GM12873 (cell line): ENCODE data around the gene FSD1L.

Experiments used
- TF ChIP-seq, protein P1 (sequence below): IDR thresholded peaks from 2 replicates; pipeline ENCODE4 v1.5.1; 2012; ENCODE audit warnings: low read depth, mild to moderate bottlenecking, moderate library complexity, low read length, control low read depth; ENCODE audit not compliant: insufficient read depth; ENCODE audit errors: missing control alignments

FSD1L gene

GRCh38 chr9:105438141-105438806 is 9.6 kb upstream of the FSD1L start:
- TF ChIP-seq, protein P1, sequence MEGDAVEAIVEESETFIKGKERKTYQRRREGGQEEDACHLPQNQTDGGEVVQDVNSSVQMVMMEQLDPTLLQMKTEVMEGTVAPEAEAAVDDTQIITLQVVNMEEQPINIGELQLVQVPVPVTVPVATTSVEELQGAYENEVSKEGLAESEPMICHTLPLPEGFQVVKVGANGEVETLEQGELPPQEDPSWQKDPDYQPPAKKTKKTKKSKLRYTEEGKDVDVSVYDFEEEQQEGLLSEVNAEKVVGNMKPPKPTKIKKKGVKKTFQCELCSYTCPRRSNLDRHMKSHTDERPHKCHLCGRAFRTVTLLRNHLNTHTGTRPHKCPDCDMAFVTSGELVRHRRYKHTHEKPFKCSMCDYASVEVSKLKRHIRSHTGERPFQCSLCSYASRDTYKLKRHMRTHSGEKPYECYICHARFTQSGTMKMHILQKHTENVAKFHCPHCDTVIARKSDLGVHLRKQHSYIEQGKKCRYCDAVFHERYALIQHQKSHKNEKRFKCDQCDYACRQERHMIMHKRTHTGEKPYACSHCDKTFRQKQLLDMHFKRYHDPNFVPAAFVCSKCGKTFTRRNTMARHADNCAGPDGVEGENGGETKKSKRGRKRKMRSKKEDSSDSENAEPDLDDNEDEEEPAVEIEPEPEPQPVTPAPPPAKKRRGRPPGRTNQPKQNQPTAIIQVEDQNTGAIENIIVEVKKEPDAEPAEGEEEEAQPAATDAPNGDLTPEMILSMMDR = no peak

DNA sequence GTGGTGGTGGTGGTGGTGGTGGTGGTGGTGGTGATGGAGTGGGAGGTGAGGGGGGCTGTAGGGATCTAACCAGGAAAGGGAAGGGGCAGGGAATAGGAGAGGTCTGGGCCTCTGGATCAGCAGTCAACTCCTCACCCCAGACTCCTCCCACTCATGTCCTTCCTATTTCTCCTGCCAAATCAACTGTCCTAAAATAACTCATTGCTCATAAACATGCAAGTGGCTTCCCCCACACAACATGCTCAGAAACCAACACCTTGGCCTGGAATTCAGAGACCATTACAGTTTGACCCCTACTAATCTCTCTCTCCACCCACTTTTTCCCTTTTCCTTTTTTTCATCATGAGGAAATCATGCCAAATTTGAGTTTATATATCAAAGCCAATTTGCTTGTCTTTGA is 8.4 kb upstream of the FSD1L start:
- TF ChIP-seq, protein P1 = no peak

DNA sequence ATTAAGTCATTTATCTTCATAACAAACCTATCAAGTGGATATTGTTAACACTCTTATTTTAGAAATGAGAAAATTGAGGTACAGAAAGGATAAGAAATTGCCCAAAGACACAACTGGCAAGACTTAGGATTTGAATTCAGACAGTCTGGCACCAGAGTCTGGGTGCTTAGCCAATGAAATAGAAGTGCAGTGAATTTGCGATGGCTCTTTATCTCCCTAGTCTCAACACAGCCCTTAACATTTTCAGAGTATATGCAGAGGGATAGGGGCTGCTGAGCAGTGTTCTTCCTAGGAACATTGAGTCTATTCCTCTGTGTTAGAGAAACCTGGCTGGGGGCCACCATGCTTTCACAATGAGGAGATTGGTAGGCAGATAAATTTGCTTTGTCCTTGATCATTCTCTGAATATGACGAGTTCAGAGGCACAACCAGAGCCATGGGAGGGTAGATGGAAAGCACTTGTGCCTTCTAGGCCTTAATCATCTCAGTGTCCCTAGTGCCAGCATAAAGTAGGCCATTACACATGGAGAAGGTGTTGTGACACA is 6.1 kb upstream of the FSD1L start:
- TF ChIP-seq, protein P1 = no peak

DNA sequence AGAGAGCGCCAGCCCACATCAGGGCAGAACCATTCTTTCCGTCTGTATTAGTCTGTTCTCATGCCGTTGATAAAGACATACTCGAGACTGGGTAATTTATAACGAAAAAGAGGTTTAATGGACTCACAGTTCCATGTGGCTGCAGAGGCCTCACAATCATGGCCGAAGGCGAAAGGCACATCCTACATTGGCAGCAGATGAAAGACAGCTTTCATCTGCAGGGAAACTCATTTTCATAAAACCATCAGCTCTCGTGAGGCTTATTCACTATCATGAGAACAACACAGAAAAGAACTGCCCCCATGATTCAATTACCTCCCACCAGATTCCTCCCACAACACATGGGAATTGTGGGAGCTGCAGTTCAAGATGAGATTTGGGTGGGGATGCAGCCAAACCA is 4.7 kb upstream of the FSD1L start:
- TF ChIP-seq, protein P1 = no peak

- TF ChIP-seq, protein P1 = no peak
Observed at GRCh38 chr9:105444130-105444529, 3.7 kb upstream of the FSD1L start.

- TF ChIP-seq, protein P1 = no peak
Observed at GRCh38 chr9:105445203-105445881, 2.5 kb upstream of the FSD1L start.

DNA sequence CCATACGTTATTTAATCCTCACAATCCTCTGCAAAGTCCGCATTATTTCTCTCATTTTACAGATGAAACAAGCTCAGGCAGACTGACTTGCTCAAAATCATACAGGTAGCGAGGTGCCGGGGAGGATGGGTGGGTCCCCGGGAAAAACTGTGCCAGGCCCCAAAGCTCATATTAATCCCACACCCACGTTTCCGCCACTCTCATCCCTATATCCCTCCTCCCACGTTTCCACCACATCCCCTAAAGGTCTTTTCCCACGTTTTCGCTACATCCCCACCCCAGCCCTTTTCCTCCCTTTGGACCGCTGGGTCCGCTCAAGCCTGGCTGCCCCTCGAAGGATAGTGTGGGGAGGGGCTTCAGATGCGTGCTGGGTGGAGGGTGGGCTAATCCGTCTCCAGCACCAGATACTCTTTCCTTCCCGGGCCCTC is 434 bp upstream of the FSD1L start:
- TF ChIP-seq, protein P1 = no peak
